GM18858 (cell line): ENCODE results near the gene DPH6.
"Not testable (repeated sequence)": the region's sequence is repeated elsewhere in the genome, so short reads cannot be mapped to it uniquely, and the experiment has no call there.

Experiments
- ATAC-seq: cut with Tn5 transposase; IDR thresholded peaks from one replicate; pipeline ENCODE4 v1.9.1; 2021; ENCODE audit not compliant: unreplicated experiment

The DPH6 gene

GRCh38 chr15:35545824-35546510 lies at the start of gene DPH6:
Gene DPH6, minus strand, starts transcription at chr15:35546165. Its CDS starts 24 bp downstream, at chr15:35546141.
- ATAC-seq = peak; percentile 73

GRCh38 chr15:35595656-35596055 lies 49.7 kb upstream of the DPH6 start:
- no peak for ATAC-seq

GRCh38 chr15:35591987-35592386 lies 46.0 kb upstream of the DPH6 start:
- ATAC-seq = not testable (repeated sequence)

GRCh38 chr15:35583863-35584528 lies 38.0 kb upstream of the DPH6 start:
- no peak for ATAC-seq

DNA sequence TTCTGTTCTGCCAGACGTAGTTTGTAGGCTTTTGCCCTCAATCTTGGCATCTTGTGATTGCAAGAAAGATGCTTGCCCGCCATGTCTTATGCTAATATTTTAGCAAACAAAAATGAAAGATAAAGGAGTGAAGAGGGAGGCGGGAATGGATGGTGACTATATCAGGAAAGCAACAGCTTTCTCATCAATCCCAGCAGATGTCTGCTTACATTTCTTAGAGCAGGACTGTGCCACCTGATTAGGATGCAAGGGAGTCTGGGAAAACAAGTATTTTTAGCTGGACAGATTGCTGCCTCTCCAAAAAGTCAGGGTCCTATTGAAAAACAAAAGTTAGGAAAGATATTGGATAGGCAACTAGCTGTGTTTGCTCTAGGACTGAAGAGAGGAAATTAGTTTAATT lies 34.6 kb upstream of the DPH6 start:
- ATAC-seq = no peak

DNA sequence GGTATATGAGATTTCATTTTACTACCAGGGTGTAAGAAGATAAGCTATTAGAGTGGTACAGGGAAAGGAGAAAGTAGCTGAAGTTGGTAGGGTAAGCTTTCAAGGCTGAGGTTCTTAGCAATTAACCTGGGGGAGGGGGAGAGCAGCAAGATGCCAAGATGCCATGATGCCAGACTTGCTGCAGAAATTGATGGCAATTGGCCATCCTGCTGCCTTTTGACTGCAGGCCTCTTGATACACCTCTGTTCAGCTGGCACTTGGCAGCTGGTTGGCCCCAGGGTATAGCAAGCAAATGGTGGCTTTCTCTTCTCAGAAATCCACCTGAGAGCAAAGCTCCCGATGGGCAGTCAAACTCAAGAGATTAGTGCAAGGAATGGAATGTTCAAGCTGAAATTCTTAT lies 21.4 kb upstream of the DPH6 start:
- ATAC-seq = no peak

DNA sequence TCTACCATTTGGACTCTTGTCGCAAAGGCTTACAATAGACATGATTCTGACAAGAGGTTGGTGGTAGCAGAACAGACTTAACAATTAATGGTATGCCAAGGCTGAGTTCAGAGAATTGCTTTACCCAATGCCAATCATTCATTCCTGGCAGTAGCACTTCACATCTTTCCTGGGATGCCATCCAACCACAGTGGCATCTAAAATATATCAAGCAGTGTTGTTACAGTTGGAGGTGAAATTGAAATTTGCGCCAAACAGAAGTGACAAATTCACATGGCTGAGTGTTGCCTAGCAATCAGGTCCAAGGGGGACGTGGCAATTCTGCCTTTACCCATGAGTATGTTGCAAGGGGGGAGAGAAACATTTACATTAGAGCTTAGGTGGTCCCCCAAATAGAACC lies 21.0 kb upstream of the DPH6 start:
- ATAC-seq = no peak

DNA sequence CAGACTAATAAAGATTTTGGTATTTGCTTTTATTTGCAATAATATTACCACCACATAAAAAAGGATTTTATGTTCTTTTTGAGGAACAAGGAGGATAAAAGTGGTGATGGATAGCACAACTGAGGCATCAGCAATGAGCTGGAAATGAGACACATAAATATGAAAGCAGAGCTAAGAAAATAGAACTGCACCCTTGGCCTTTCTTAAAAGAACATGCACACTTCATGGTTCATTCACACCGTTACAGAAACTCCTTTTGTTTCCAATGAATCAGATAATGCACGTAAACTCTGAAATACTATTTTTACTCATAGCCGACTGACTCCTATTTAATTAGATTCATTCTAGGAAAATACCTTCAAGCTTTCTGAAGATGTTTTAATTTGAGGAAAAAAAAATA lies 19.9 kb upstream of the DPH6 start:
- ATAC-seq = no peak

GRCh38 chr15:35562641-35563040 lies 16.7 kb upstream of the DPH6 start:
- no peak for ATAC-seq

- no peak for ATAC-seq
Measured at GRCh38 chr15:35561308-35561707, 15.3 kb upstream of the DPH6 start.

DNA sequence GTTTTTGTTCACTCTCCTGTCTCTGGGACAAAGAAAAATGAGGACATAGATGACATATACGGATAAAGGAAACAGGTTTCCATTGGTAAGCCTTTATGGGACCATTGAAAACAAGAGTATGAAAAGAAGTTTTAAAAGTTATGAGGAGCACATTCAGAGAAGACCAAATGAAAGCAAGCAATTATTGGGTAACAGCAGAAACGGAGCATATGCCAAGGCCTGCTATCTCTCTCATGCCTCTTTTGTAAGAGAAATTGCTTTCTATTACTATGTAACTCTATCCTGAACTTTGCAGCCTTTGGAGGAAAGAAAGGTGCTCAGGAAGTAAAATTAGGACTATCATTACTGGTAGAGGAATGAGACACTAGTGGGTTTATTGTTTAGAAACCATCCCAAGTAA lies 14.9 kb upstream of the DPH6 start:
- no peak for ATAC-seq

DNA sequence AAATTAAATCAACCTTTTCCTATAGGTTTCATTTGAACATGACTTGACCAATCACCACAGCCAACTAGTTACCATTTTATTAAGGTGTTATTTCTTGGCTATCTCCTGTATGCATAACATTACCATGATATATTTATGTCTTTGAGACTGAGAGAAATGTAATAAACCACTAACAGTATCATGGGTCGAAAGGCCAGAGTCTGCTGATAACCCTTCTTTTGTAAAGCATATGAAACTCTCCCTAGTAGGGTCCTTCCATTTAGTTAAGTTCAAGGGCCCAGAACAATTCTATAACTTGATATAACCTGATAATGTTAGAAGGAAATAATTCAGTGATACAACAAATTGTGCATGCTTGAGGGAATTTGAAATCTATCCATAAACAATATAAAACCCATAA lies 14.3 kb upstream of the DPH6 start:
- ATAC-seq = no peak

GRCh38 chr15:35559683-35560082 lies 13.7 kb upstream of the DPH6 start:
- ATAC-seq = no peak

GRCh38 chr15:35557544-35557943 lies 11.6 kb upstream of the DPH6 start:
- ATAC-seq = no peak

DNA sequence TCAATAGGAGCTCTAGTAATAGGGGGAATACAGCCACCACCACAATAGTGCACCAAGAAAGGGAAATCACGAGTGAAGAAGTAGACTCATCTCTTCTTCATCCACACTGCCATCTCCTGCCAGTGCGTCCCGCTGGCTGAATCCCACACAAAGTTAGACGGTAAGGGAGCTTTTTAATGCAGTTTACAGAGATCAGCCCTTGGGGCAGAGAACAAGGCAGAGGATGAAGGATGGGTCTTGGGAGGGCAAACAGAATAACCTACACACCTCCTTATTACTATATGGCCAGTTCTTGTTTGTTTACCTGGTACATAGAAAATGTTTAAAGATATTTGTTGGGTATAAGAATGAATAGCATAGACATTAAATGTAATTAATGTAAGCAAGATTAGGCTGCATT lies 11.0 kb upstream of the DPH6 start:
- ATAC-seq = no peak

GRCh38 chr15:35555244-35555643 lies 9.3 kb upstream of the DPH6 start:
- ATAC-seq = no peak

- ATAC-seq = no peak
Measured at GRCh38 chr15:35550957-35551356, 5.0 kb upstream of the DPH6 start.

GRCh38 chr15:35549567-35549966 lies 3.6 kb upstream of the DPH6 start:
- ATAC-seq = no peak

DNA sequence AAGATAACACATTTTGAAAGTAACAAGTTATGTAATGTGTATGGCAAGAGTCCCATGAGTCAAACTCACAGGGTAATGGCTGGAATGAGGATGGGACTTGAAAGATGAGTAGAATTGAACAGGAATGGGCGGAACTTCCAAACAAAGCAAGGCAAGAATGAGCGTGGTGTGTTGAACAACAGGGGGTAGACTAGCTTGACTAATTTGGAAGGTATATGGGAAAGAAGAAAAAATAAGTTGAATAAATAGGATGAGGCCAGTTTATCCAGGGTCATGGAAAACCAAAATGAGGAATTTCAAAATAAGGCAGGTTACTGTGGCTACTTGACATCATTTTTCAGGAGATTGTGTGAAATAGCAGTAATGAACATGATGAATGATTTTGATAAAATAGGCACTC lies 2.5 kb upstream of the DPH6 start:
- ATAC-seq = no peak

DNA sequence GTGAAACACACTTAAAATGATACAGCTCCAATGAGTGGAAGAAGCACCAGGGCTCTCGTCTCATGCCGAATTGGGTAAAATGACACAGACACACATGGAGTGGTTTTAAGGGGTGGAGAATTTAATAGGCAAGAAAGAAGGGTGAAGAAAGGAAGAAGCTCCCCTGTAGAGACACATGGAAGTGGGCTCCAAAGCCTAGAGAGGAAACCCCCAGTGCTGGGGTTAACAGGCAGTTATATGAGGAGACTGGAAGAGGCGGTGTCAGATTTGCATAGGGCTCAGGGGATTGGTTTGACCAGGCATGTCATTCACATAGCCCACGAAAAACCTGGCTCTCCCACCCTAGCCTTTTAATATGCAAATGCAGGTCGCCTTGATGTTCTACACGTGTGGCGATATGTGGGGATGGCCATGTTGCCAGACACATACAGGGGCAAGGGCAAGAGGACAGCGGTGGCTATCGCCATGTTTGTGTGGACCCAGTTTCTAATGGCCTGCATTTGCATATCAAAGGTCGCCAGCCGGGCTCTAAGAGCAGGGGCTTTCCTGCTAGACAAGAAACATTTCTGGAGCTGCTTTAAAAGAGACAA lies 1.9 kb upstream of the DPH6 start:
- ATAC-seq = no peak

GRCh38 chr15:35546511-35547381 lies 781 bp upstream of the DPH6 start:
- peak; percentile 16 for ATAC-seq
